ENCODE data around the gene HNF1B.

Gene HNF1B

GRCh38 chr17:37781451-37781850 lies 36.6 kb upstream of the HNF1B start:
- Histone ChIP-seq H3K4me1 (no peaks in the 10 kb centered on the region), H4K20me1 (no peaks in the 10 kb centered on the region), H3K9ac (no peak overlapping the region), H3K36me3 (no peaks in the 10 kb centered on the region), H3K4me2 (no peak overlapping the region), H3K9me3 (no peaks in the 10 kb centered on the region), H3K4me3 (no peak overlapping the region), H3K27me3 (no peaks in the 10 kb centered on the region), H3K27ac (no peak overlapping the region)
- TF ChIP-seq Cebpa-rat (IDR thresholded peaks at IDR 0.05) = no peak

- no peak overlapping the region for H3K4me3 ChIP-seq
- peaks cover 2% of the 10 kb centered on the region for H3K4me1 ChIP-seq
- no peaks in the 10 kb centered on the region for H4K20me1 ChIP-seq
- no peak for TF ChIP-seq Cebpa-rat (IDR thresholded peaks at IDR 0.05)
- H3K9ac ChIP-seq = no peak overlapping the region
- no peak overlapping the region for H3K4me2 ChIP-seq
- H3K27me3 ChIP-seq = no peaks in the 10 kb centered on the region
- H3K9me3 ChIP-seq = no peaks in the 10 kb centered on the region
- no peak overlapping the region for H3K27ac ChIP-seq
- no peaks in the 10 kb centered on the region for H3K36me3 ChIP-seq
These were observed 34.7 kb upstream of the HNF1B start for GRCh38 chr17:37779554-37779953.

GRCh38 chr17:37774504-37774903 lies 29.6 kb upstream of the HNF1B start:
- H3K4me3 ChIP-seq = no peak overlapping the region
- H3K4me1 ChIP-seq = peaks cover 5% of the 10 kb centered on the region
- no peak for TF ChIP-seq Cebpa-rat (IDR thresholded peaks at IDR 0.05)
- peak overlapping the region; percentile 26; the same call in 1 of the 2 replicates for H3K4me2 ChIP-seq
- no peaks in the 10 kb centered on the region for H4K20me1 ChIP-seq
- no peaks in the 10 kb centered on the region for H3K36me3 ChIP-seq
- no peaks in the 10 kb centered on the region for H3K9me3 ChIP-seq
- no peak overlapping the region for H3K9ac ChIP-seq
- H3K27me3 ChIP-seq = no peaks in the 10 kb centered on the region
- no peak overlapping the region for H3K27ac ChIP-seq

- Histone ChIP-seq H3K4me3 (no peak overlapping the region), H4K20me1 (no peaks in the 10 kb centered on the region), H3K9ac (no peak overlapping the region), H3K27me3 (no peaks in the 10 kb centered on the region), H3K36me3 (no peaks in the 10 kb centered on the region), H3K9me3 (no peaks in the 10 kb centered on the region), H3K4me1 (peaks cover 5% of the 10 kb centered on the region), H3K4me2 (no peak overlapping the region), H3K27ac (no peak overlapping the region)
- no peak for TF ChIP-seq Cebpa-rat (IDR thresholded peaks at IDR 0.05)
These were observed 28.1 kb upstream of the HNF1B start for GRCh38 chr17:37772982-37773381.

GRCh38 chr17:37770631-37771518 lies 26.0 kb upstream of the HNF1B start:
- Histone ChIP-seq H3K27me3 (no peaks in the 10 kb centered on the region), H3K4me2 (no peak overlapping the region), H3K9ac (no peak overlapping the region), H3K36me3 (no peaks in the 10 kb centered on the region), H3K4me3 (no peak overlapping the region), H4K20me1 (no peaks in the 10 kb centered on the region), H3K9me3 (peaks cover 3% of the 10 kb centered on the region; the same call in 1 of the 2 replicates), H3K27ac (no peak overlapping the region), H3K4me1 (peaks cover 22% of the 10 kb centered on the region)
- no peak for TF ChIP-seq Cebpa-rat (IDR thresholded peaks at IDR 0.05)

GRCh38 chr17:37769050-37769449 lies 24.2 kb upstream of the HNF1B start:
- Histone ChIP-seq H3K27me3 (no peaks in the 10 kb centered on the region), H3K36me3 (no peaks in the 10 kb centered on the region), H3K27ac (no peak overlapping the region), H3K4me2 (no peak overlapping the region), H3K9me3 (peaks cover 3% of the 10 kb centered on the region; the same call in 1 of the 2 replicates), H3K9ac (no peak overlapping the region), H4K20me1 (no peaks in the 10 kb centered on the region), H3K4me3 (no peak overlapping the region), H3K4me1 (peaks cover 35% of the 10 kb centered on the region)
- TF ChIP-seq Cebpa-rat (IDR thresholded peaks at IDR 0.05) = no peak

GRCh38 chr17:37768438-37768837 lies 23.6 kb upstream of the HNF1B start:
- no peak for TF ChIP-seq Cebpa-rat (IDR thresholded peaks at IDR 0.05)
- no peak overlapping the region for H3K9ac ChIP-seq
- H3K27me3 ChIP-seq = no peaks in the 10 kb centered on the region
- no peaks in the 10 kb centered on the region for H3K36me3 ChIP-seq
- H3K4me2 ChIP-seq = no peak overlapping the region
- H3K27ac ChIP-seq = no peak overlapping the region
- H3K4me1 ChIP-seq = peaks cover 36% of the 10 kb centered on the region
- H3K4me3 ChIP-seq = no peak overlapping the region
- H3K9me3 ChIP-seq = peaks cover 3% of the 10 kb centered on the region; the same call in 1 of the 2 replicates
- H4K20me1 ChIP-seq = no peaks in the 10 kb centered on the region

GRCh38 chr17:37766971-37767370 lies 22.1 kb upstream of the HNF1B start:
- no peak overlapping the region for H3K4me3 ChIP-seq
- peaks cover 36% of the 10 kb centered on the region for H3K4me1 ChIP-seq
- no peak for TF ChIP-seq Cebpa-rat (IDR thresholded peaks at IDR 0.05)
- H4K20me1 ChIP-seq = no peaks in the 10 kb centered on the region
- H3K9ac ChIP-seq = no peak overlapping the region
- H3K27me3 ChIP-seq = no peaks in the 10 kb centered on the region
- H3K27ac ChIP-seq = no peak overlapping the region
- H3K9me3 ChIP-seq = peaks cover 3% of the 10 kb centered on the region; the same call in 1 of the 2 replicates
- 0 out of 2 replicates have a peak overlapping the region, but pooled peaks have one; percentile 9 for H3K4me2 ChIP-seq
- H3K36me3 ChIP-seq = no peaks in the 10 kb centered on the region

GRCh38 chr17:37764383-37764782 lies 19.5 kb upstream of the HNF1B start:
- H3K4me1 ChIP-seq = peaks cover 43% of the 10 kb centered on the region
- no peak for TF ChIP-seq Cebpa-rat (IDR thresholded peaks at IDR 0.05)
- peak overlapping the region; percentile 73 for H3K4me2 ChIP-seq

GRCh38 chr17:37762666-37763065 lies 17.8 kb upstream of the HNF1B start:
- Histone ChIP-seq H3K9ac (no peak overlapping the region), H3K4me2 (peak overlapping the region; percentile 18; the same call in 1 of the 2 replicates), H3K27ac (no peak overlapping the region), H3K36me3 (no peaks in the 10 kb centered on the region), H3K4me3 (no peak overlapping the region), H3K9me3 (peaks cover 3% of the 10 kb centered on the region; the same call in 1 of the 2 replicates), H3K4me1 (peaks cover 43% of the 10 kb centered on the region), H3K27me3 (no peaks in the 10 kb centered on the region), H4K20me1 (no peaks in the 10 kb centered on the region)
- TF ChIP-seq Cebpa-rat (IDR thresholded peaks at IDR 0.05) = no peak

More at GRCh38 chr17:37764383-37764782, 19.5 kb upstream of the HNF1B start:
- Histone ChIP-seq H3K9ac (no peak overlapping the region), H3K27me3 (no peaks in the 10 kb centered on the region), H3K36me3 (no peaks in the 10 kb centered on the region), H4K20me1 (no peaks in the 10 kb centered on the region), H3K9me3 (peaks cover 3% of the 10 kb centered on the region; the same call in 1 of the 2 replicates), H3K27ac (no peak overlapping the region), H3K4me3 (no peak overlapping the region)

All from BLaER1 (cell line).